RWPE1 (cell line): Measurements from ENCODE around the gene STUB1.
A peak's percentile ranks its signal among the peaks of the same experiment; 100 is the strongest.

Source experiments
- CTCF ChIA-PET: fragments of 350-600 bp; sonication (Branson Sonifier 250); formaldehyde crosslinking; extraction: SDS; loops from one replicate; lab custom pipeline; 2021; lab: Yijun Ruan, JAX
- POLR2A ChIA-PET: fragments of 400-600 bp; formaldehyde crosslinking; extraction: SDS; loops from one replicate; lab custom pipeline; 2020; ENCODE audit warnings: antibody characterized with exemption; ENCODE audit not compliant: low non-redundant PET; lab: Yijun Ruan, JAX
- DNase-seq: peaks from one replicate; pipeline ENCODE4 v3.0.0; 2012; ENCODE audit warnings: low spot score
- H3K27ac ChIP-seq: fragments of 450-650 bp; 2 replicates; pipeline ENCODE4 v1.5.1; 2017
- CTCF ChIP-seq: fragments of 450-650 bp; conservative IDR thresholded peaks from 2 replicates; pipeline ENCODE4 v1.5.1; 2017; ENCODE audit warnings: low read depth, mild to moderate bottlenecking

STUB1 gene

GRCh38 chr16:676565-676902 lies 3.7 kb upstream of the STUB1 start:
- ChIA-PET CTCF (interaction anchor here (0.6 to 1.3 kb wide), 4 partner anchors 8 to 866 kb away, joined by 3 to 7 read pairs (median 5); partner anchors contain the start of gene RHOT2), POLR2A (no interaction called here)
- peak overlapping the region; percentile 94 for H3K27ac ChIP-seq
- DNase-seq: no peak
- TF ChIP-seq CTCF: no peak

GRCh38 chr16:676913-677312 lies 3.3 kb upstream of the STUB1 start:
- no peak for TF ChIP-seq CTCF
- peak overlapping the region; percentile 94 for H3K27ac ChIP-seq
- ChIA-PET POLR2A (no interaction called here), CTCF (interaction anchor here (0.6 to 1.3 kb wide), 2 partner anchors 9 to 27 kb away, joined by 3 to 6 read pairs; no protein-coding TSS in a partner anchor)
- DNase-seq: peak; percentile 82

- ChIA-PET POLR2A (no interaction called here), CTCF (interaction anchor here (0.6 to 1.3 kb wide), 3 partner anchors 10 to 28 kb away, joined by 3 to 6 read pairs (median 3); no protein-coding TSS in a partner anchor)
- DNase-seq: no peak
- no peak for TF ChIP-seq CTCF
- H3K27ac ChIP-seq: peak overlapping the region; percentile 94
These were observed 2.7 kb upstream of the STUB1 start for GRCh38 chr16:677316-678190.

- ChIA-PET POLR2A (interaction anchor here (0.6 kb wide), 1 partner anchor 15 kb away, joined by 3 read pairs; no protein-coding TSS in a partner anchor), CTCF (interaction anchor here (0.8 to 0.9 kb wide), 2 partner anchors 11 kb away, joined by 3 read pairs; no protein-coding TSS in a partner anchor)
- peak overlapping the region; percentile 94 for H3K27ac ChIP-seq
- no peak for TF ChIP-seq CTCF
- DNase-seq: no peak
These were observed 1.9 kb upstream of the STUB1 start for GRCh38 chr16:678209-678857.

GRCh38 chr16:678858-679813 lies 1.1 kb upstream of the STUB1 start:
- no peak for DNase-seq
- TF ChIP-seq CTCF: no peak
- POLR2A ChIA-PET: interaction anchor here (0.6 kb wide), 1 partner anchor 16 kb away, joined by 3 read pairs; no protein-coding TSS in a partner anchor
- CTCF ChIA-PET: interaction anchor here (0.8 to 0.9 kb wide), 2 partner anchors 10 to 12 kb away, joined by 3 read pairs; no protein-coding TSS in a partner anchor
- peak overlapping the region; percentile 94 for H3K27ac ChIP-seq
